ENCODE data around the gene WNT11. TPM values are rescaled to one million over a fixed set of nuclear protein-coding genes. Genes with fewer than 3 reads are reported as not detected.

WNT11 gene
- total RNA-seq, 2 donors from 2014 or later, result 3.6 to 3.8 TPM

GRCh38 chr11:76225122-76225611 is 18.9 kb upstream of the WNT11 start:
- intact Hi-C loops (cut with DNase I), result no loop called here
- Histone ChIP-seq H3K27ac (no peak overlapping the region), H3K9ac (ENCODE audit: low read depth in 2 of 2, low read length in 2 of 2) (no peak overlapping the region), H3K36me3 (no peaks in the 10 kb centered on the region), H3K27me3 (no peaks in the 10 kb centered on the region), H3K9me3 (no peaks in the 10 kb centered on the region), H3K4me1 (no peaks in the 10 kb centered on the region), H3K4me3 (no peak overlapping the region)
- no peak for TF ChIP-seq CTCF (IDR thresholded peaks at IDR 0.05)
- DNase-seq, result no peak

DNA sequence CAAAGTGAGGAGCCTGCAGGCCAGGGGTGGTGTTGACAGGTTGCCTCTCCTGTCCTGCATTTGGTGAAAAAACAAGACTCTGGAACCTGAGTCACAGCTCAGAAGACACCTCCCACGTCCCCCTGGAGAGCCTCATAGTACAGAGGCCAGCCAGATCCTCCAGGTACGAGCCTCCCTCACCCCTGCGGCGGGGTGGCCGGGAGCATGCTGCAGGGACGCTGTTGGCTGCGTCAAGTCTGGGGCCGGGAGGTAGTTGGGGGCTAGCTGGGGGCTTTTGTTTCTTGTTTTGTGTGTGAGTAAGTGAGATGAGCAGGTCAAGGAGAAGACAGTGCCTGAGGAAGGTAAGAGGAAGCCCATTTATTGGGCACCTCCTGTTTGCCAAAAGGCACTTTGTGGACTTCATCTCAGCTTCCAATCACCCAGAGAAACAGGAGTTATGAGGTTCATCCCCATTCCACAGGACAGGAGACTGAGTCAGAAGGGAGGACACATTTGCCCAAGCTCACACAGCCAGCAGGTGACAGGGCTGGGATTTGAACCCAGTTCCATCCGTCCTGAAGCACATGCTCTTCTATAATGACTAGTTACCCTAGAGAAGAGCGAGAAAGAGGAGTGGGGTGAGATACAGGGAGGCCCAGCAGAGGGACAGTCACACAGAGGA is 18.3 kb upstream of the WNT11 start:
- Histone ChIP-seq H3K27me3 (no peaks in the 10 kb centered on the region), H3K27ac (no peak overlapping the region), H3K4me1 (no peaks in the 10 kb centered on the region), H3K9ac (ENCODE audit: low read depth in 2 of 2, low read length in 2 of 2) (no peak overlapping the region), H3K36me3 (no peaks in the 10 kb centered on the region), H3K4me3 (no peak overlapping the region), H3K9me3 (no peaks in the 10 kb centered on the region)
- DNase-seq, result no peak
- intact Hi-C loops (cut with DNase I), result no loop called here
- no peak for TF ChIP-seq CTCF (IDR thresholded peaks at IDR 0.05)

DNA sequence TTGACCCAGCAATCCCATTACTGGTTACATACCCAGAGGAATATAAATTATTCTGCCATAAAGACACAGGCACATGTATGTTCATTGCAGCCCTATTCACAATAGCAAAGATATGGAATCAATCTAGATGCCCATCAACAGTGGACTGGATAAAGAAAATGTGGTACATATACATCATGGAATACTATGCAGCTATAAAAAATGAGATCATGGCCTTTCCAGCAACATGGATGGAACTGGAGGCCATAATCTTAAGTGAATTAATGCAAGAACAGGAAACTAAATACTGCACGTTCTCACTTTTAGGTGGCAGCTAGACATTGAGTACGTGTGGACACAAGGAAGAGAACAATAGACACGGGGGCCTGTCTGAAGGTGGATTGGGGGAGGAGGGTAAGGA is 15.1 kb upstream of the WNT11 start:
- H3K4me1 ChIP-seq, result no peaks in the 10 kb centered on the region
- no peaks in the 10 kb centered on the region for H3K9me3 ChIP-seq
- TF ChIP-seq CTCF (IDR thresholded peaks at IDR 0.05), result no peak
- H3K36me3 ChIP-seq, result no peaks in the 10 kb centered on the region
- H3K27me3 ChIP-seq, result no peaks in the 10 kb centered on the region
- no peak overlapping the region for H3K4me3 ChIP-seq
- intact Hi-C loops (cut with DNase I), result no loop called here
- no peak for DNase-seq
- H3K27ac ChIP-seq, result no peak overlapping the region
- H3K9ac ChIP-seq (ENCODE audit: low read depth in 2 of 2, low read length in 2 of 2), result no peak overlapping the region

DNA sequence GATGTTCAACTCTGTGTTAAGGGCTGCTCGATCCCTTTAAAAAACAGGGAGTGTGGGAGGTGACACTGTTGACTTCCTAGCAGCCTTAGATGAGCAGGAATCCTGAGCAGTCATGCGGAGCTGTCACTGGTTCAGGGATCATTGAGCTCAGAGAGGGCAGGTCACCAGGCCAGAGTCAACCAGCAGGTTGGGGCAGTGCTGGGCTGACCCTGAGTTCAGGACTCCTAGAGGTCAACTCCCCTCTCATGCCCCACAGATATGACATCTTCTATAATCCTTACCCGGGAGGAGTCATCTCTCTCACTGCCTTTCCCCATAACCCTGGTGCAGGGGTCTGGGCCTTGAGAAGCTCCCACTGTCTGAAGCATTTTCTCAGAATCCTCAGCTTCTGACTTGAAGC is 12.9 kb upstream of the WNT11 start:
- Histone ChIP-seq H3K36me3 (no peaks in the 10 kb centered on the region), H3K4me1 (no peaks in the 10 kb centered on the region), H3K27me3 (no peaks in the 10 kb centered on the region), H3K9ac (ENCODE audit: low read depth in 2 of 2, low read length in 2 of 2) (no peak overlapping the region), H3K4me3 (no peak overlapping the region), H3K27ac (no peak overlapping the region), H3K9me3 (no peaks in the 10 kb centered on the region)
- intact Hi-C loops (cut with DNase I), result no loop called here
- no peak for TF ChIP-seq CTCF (IDR thresholded peaks at IDR 0.05)
- DNase-seq, result no peak

DNA sequence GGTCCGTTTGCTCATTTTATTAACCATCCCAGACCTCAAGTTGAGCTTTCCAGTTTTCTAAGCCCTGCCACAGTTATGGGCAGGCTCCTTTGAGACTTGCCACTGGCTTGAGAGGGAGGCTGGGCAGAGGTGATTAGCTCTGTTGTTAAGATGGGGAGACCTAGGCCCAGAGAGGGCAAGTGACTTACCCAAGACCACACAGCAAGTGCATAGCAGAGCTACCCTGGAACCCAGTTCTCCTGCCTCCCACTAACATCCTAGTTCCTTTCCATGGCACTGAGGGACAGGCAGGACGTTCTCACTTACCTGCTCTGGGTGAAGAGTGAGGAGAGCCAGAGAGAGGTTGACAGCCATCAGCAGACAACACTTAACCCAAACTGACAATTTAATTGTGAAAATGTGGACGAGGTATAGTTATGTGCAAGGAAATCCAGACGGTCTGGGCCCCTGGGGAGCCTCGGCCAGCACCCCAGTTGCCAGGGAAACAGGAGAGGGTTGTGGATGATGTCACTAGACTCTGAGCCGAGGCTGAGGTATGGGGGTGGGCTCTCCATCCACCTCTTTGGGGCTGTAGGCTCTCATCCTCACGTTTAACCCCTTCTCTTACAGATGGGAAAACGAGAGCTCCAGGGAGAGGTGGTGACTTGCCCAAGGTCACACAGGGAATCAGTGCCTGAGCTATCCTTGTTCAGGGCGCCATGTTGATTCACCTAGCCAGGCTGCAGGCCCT is 12.3 kb upstream of the WNT11 start:
- Histone ChIP-seq H3K9ac (ENCODE audit: low read depth in 2 of 2, low read length in 2 of 2) (no peak overlapping the region), H3K4me3 (no peak overlapping the region), H3K36me3 (no peaks in the 10 kb centered on the region), H3K27ac (no peak overlapping the region), H3K9me3 (no peaks in the 10 kb centered on the region), H3K27me3 (no peaks in the 10 kb centered on the region), H3K4me1 (no peaks in the 10 kb centered on the region)
- no peak for DNase-seq
- TF ChIP-seq CTCF (IDR thresholded peaks at IDR 0.05), result no peak
- intact Hi-C loops (cut with DNase I), result no loop called here
